Measurements from ENCODE around the gene MEGF9.

GRCh38 chr9:120609636-120610035, 104.6 kb downstream of the MEGF9 start:
- TF ChIP-seq CTCF (IDR thresholded peaks at IDR 0.05; ENCODE audit: low read depth, low read length, poor library complexity, severe bottlenecking), result no peak
- no peak for TF ChIP-seq EZH2phosphoT487 (IDR thresholded peaks at IDR 0.05; ENCODE audit: borderline replicate concordance, low read length)

Measured in DOHH2 (cell line).